SJSA1 (cell line): ENCODE results near the gene KRTAP19-2. TPM values are rescaled to one million over a fixed set of nuclear protein-coding genes. Genes with fewer than 3 reads are reported as not detected.
"Not testable (repeated sequence)": the region's sequence is repeated elsewhere in the genome, so short reads cannot be mapped to it uniquely, and the experiment has no call there.

Experiments
- DNase-seq, 2 experiments: peaks; one replicate each; pipeline ENCODE4 v3.0.0-alpha.2; 2015 to 2020; ENCODE audit warnings: low spot score in 2 of 2, low read depth in 1 of 2
- H3K27ac ChIP-seq: fragments of 250-450 bp; sonication (Bioruptor Pico); 2 replicates; pipeline ENCODE4 v1.5.1; 2020; ENCODE audit warnings: mild to moderate bottlenecking, moderate library complexity
- H3K27me3 ChIP-seq: fragments of 250-450 bp; sonication (Bioruptor Pico); replicated peaks from 2 replicates; pipeline ENCODE4 v1.5.1; 2020; ENCODE audit warnings: mild to moderate bottlenecking, moderate library complexity
- H3K36me3 ChIP-seq: fragments of 250-450 bp; sonication (Bioruptor Pico); 2 replicates; pipeline ENCODE4 v1.5.1; 2020; ENCODE audit warnings: mild to moderate bottlenecking
- H3K4me1 ChIP-seq: fragments of 250-450 bp; sonication (Bioruptor Pico); replicated peaks from 2 replicates; pipeline ENCODE4 v1.6.1; 2021; ENCODE audit warnings: mild to moderate bottlenecking
- H3K4me3 ChIP-seq: fragments of 250-450 bp; sonication (Bioruptor Pico); 2 replicates; pipeline ENCODE4 v1.5.1; 2020; ENCODE audit warnings: mild to moderate bottlenecking
- H3K9me3 ChIP-seq: fragments of 250-450 bp; sonication (Bioruptor Pico); replicated peaks from 2 replicates; pipeline ENCODE4 v1.5.1; 2020; ENCODE audit warnings: mild to moderate bottlenecking
- total RNA-seq: library from RNA; depleted of rRNA; stranded (reverse); fragments of >200 nt; shearing (Covaris generic); gene quantifications from 2 replicates; pipeline ENCODE4 v1.2.3, GENCODE V29; 2014; rRNA removed

KRTAP19-2 gene
- not detected in 2 replicates for total RNA-seq

- Histone ChIP-seq H3K9me3 (no peaks in the 10 kb centered on the region), H3K27me3 (no peaks in the 10 kb centered on the region), H3K27ac (no peak within 1 kb of the TSS), H3K4me3 (no peak within 1 kb of the TSS), H3K36me3 (no peaks in the 10 kb centered on the region), H3K4me1 (no peaks in the 10 kb centered on the region)
- DNase-seq = no peak
Observed at GRCh38 chr21:30487336-30487735, at the start of gene KRTAP19-2. Gene KRTAP19-2, minus strand, starts transcription at chr21:30487436. Its CDS starts 88 bp downstream, at chr21:30487348.

- DNase-seq = no peak
- Histone ChIP-seq H3K36me3 (no peaks in the 10 kb centered on the region), H3K9me3 (no peaks in the 10 kb centered on the region), H3K4me3 (no peak overlapping the region), H3K27me3 (no peaks in the 10 kb centered on the region), H3K27ac (no peak overlapping the region), H3K4me1 (no peaks in the 10 kb centered on the region)
Observed at GRCh38 chr21:30518876-30519275, 31.6 kb upstream of the KRTAP19-2 start.

GRCh38 chr21:30515681-30516080 is 28.4 kb upstream of the KRTAP19-2 start:
- Histone ChIP-seq H3K9me3 (no peaks in the 10 kb centered on the region), H3K4me1 (no peaks in the 10 kb centered on the region), H3K27ac (no peak overlapping the region)

GRCh38 chr21:30505621-30506205 is 18.5 kb upstream of the KRTAP19-2 start:
- not testable (repeated sequence) for H3K9me3 ChIP-seq, H3K4me3 ChIP-seq, H3K4me1 ChIP-seq, H3K36me3 ChIP-seq, H3K27me3 ChIP-seq, DNase-seq, H3K27ac ChIP-seq

More at GRCh38 chr21:30515681-30516080, 28.4 kb upstream of the KRTAP19-2 start:
- DNase-seq = no peak
- Histone ChIP-seq H3K36me3 (no peaks in the 10 kb centered on the region), H3K4me3 (no peak overlapping the region), H3K27me3 (no peaks in the 10 kb centered on the region)

- H3K27ac ChIP-seq = no peak within 1 kb of the TSS
- H3K27me3 ChIP-seq = no peaks in the 10 kb centered on the region
- no peaks in the 10 kb centered on the region for H3K9me3 ChIP-seq
- no peak within 1 kb of the TSS for H3K4me3 ChIP-seq
- no peak for DNase-seq
- H3K4me1 ChIP-seq = no peaks in the 10 kb centered on the region
- H3K36me3 ChIP-seq = no peaks in the 10 kb centered on the region
Observed at GRCh38 chr21:30502041-30502440, 14.8 kb upstream of the KRTAP19-2 start, which contains the start of gene KRTAP19-5. Gene KRTAP19-5, minus strand, starts transcription at chr21:30502141. Its CDS starts 51 bp downstream, at chr21:30502090.

GRCh38 chr21:30497065-30497464 is 9.8 kb upstream of the KRTAP19-2 start, which contains the start of gene KRTAP19-4:
Gene KRTAP19-4, minus strand, starts transcription at chr21:30497165. Its CDS starts 55 bp downstream, at chr21:30497110.
- no peaks in the 10 kb centered on the region for H3K36me3 ChIP-seq
- H3K27ac ChIP-seq = no peak within 1 kb of the TSS
- H3K4me1 ChIP-seq = no peaks in the 10 kb centered on the region
- H3K4me3 ChIP-seq = no peak within 1 kb of the TSS
- no peaks in the 10 kb centered on the region for H3K9me3 ChIP-seq
- DNase-seq = no peak
- H3K27me3 ChIP-seq = no peaks in the 10 kb centered on the region

- DNase-seq = no peak
- no peaks in the 10 kb centered on the region for H3K9me3 ChIP-seq
- H3K4me1 ChIP-seq = no peaks in the 10 kb centered on the region
- no peak within 1 kb of the TSS for H3K27ac ChIP-seq
- no peaks in the 10 kb centered on the region for H3K27me3 ChIP-seq
- no peaks in the 10 kb centered on the region for H3K36me3 ChIP-seq
- H3K4me3 ChIP-seq = no peak within 1 kb of the TSS
Observed at GRCh38 chr21:30491963-30492428, 4.8 kb upstream of the KRTAP19-2 start, which contains the start of gene KRTAP19-3. Gene KRTAP19-3, minus strand, starts transcription at chr21:30492013. Its CDS starts 56 bp downstream, at chr21:30491957.

GRCh38 chr21:30486180-30486579 is 1.1 kb downstream of the KRTAP19-2 start:
- no peak overlapping the region for H3K27ac ChIP-seq
- H3K4me3 ChIP-seq = no peak overlapping the region
- no peak for DNase-seq
- H3K36me3 ChIP-seq = no peaks in the 10 kb centered on the region
- H3K4me1 ChIP-seq = no peaks in the 10 kb centered on the region
- H3K27me3 ChIP-seq = no peaks in the 10 kb centered on the region
- no peaks in the 10 kb centered on the region for H3K9me3 ChIP-seq

- no peaks in the 10 kb centered on the region for H3K9me3 ChIP-seq
- no peak overlapping the region for H3K4me3 ChIP-seq
- DNase-seq = no peak
- no peaks in the 10 kb centered on the region for H3K36me3 ChIP-seq
- H3K27ac ChIP-seq = no peak overlapping the region
- no peaks in the 10 kb centered on the region for H3K27me3 ChIP-seq
- H3K4me1 ChIP-seq = no peaks in the 10 kb centered on the region
Observed at GRCh38 chr21:30482130-30482529, 5.1 kb downstream of the KRTAP19-2 start.

- Histone ChIP-seq H3K27ac (no peak within 1 kb of the TSS), H3K9me3 (no peaks in the 10 kb centered on the region), H3K4me1 (no peaks in the 10 kb centered on the region), H3K4me3 (no peak within 1 kb of the TSS), H3K27me3 (no peaks in the 10 kb centered on the region), H3K36me3 (no peaks in the 10 kb centered on the region)
- no peak for DNase-seq
Observed at GRCh38 chr21:30480145-30480544, 7.1 kb downstream of the KRTAP19-2 start, which contains the start of gene KRTAP19-1. Gene KRTAP19-1, minus strand, starts transcription at chr21:30480367. Its CDS starts 50 bp downstream, at chr21:30480317.

GRCh38 chr21:30479259-30479658 is 8.0 kb downstream of the KRTAP19-2 start:
- Histone ChIP-seq H3K27me3 (no peaks in the 10 kb centered on the region), H3K4me3 (no peak overlapping the region), H3K9me3 (no peaks in the 10 kb centered on the region), H3K4me1 (no peaks in the 10 kb centered on the region), H3K27ac (no peak overlapping the region), H3K36me3 (no peaks in the 10 kb centered on the region)
- no peak for DNase-seq

- no peaks in the 10 kb centered on the region for H3K36me3 ChIP-seq
- no peaks in the 10 kb centered on the region for H3K27me3 ChIP-seq
- no peaks in the 10 kb centered on the region for H3K4me1 ChIP-seq
- H3K4me3 ChIP-seq = no peak overlapping the region
- no peaks in the 10 kb centered on the region for H3K9me3 ChIP-seq
- no peak overlapping the region for H3K27ac ChIP-seq
- no peak for DNase-seq
Observed at GRCh38 chr21:30478004-30478403, 9.2 kb downstream of the KRTAP19-2 start.

GRCh38 chr21:30468900-30469714 is 18.1 kb downstream of the KRTAP19-2 start:
- no peak overlapping the region for H3K4me3 ChIP-seq
- H3K36me3 ChIP-seq = no peaks in the 10 kb centered on the region
- H3K27ac ChIP-seq = no peak overlapping the region
- H3K9me3 ChIP-seq = no peaks in the 10 kb centered on the region
- no peak for DNase-seq
- H3K4me1 ChIP-seq = no peaks in the 10 kb centered on the region
- H3K27me3 ChIP-seq = no peaks in the 10 kb centered on the region; the same call in 1 of the 2 replicates

GRCh38 chr21:30463713-30464112 is 23.5 kb downstream of the KRTAP19-2 start:
- H3K4me1 ChIP-seq = no peaks in the 10 kb centered on the region
- DNase-seq = no peak

More at GRCh38 chr21:30463713-30464112, 23.5 kb downstream of the KRTAP19-2 start:
- no peak overlapping the region for H3K4me3 ChIP-seq
- no peaks in the 10 kb centered on the region; the same call in 1 of the 2 replicates for H3K27me3 ChIP-seq
- no peaks in the 10 kb centered on the region for H3K36me3 ChIP-seq
- H3K9me3 ChIP-seq = no peaks in the 10 kb centered on the region
- H3K27ac ChIP-seq = no peak overlapping the region
